Measurements from ENCODE around the gene WNK2.

GRCh38 chr9:93254806-93255493, 71.0 kb downstream of the WNK2 start:
- no peak for TF ChIP-seq CTCF (conservative IDR thresholded peaks at IDR 0.05)
- TF ChIP-seq ZFX (IDR thresholded peaks at IDR 0.05), result no peak

Measured in C4-2B (cell line).